Muscle layer of colon (tissue), 2 donors: ENCODE measurements around the gene NR0B1.

Experiments used
- H3K27ac ChIP-seq: one replicate; pipeline ENCODE4 v1.7.0; 2013; ENCODE audit warnings: low read depth, mild to moderate bottlenecking, low read length, moderate library complexity
- H3K27me3 ChIP-seq, 2 donors: one replicate each; pipeline ENCODE4 v1.7.0; 2013; ENCODE audit warnings: low read length in 2 of 2, mild to moderate bottlenecking in 2 of 2; ENCODE audit not compliant: insufficient read depth in 2 of 2, control insufficient read depth in 1 of 2
- H3K36me3 ChIP-seq: one replicate; pipeline ENCODE4 v1.7.0; 2013; ENCODE audit warnings: mild to moderate bottlenecking, low read length; ENCODE audit not compliant: insufficient read depth
- H3K4me1 ChIP-seq: one replicate; pipeline ENCODE4 v1.7.0; 2013; ENCODE audit warnings: mild to moderate bottlenecking, low read length; ENCODE audit not compliant: insufficient read depth
- H3K4me3 ChIP-seq, 2 donors: one replicate each; pipeline ENCODE4 v1.7.0; 2013; ENCODE audit warnings: low read length in 2 of 2, low read depth in 1 of 2, mild to moderate bottlenecking in 1 of 2, moderate library complexity in 1 of 2
- H3K9ac ChIP-seq: one replicate; pipeline ENCODE4 v1.7.0; 2013; ENCODE audit warnings: low read length
- H3K9me3 ChIP-seq: one replicate; pipeline ENCODE4 v1.7.0; 2013; ENCODE audit warnings: mild to moderate bottlenecking, low read length
- donor health status: abdominal sarcoma.
- donor health status: Adenocarcinoma of cecum.

Gene NR0B1, protein sequence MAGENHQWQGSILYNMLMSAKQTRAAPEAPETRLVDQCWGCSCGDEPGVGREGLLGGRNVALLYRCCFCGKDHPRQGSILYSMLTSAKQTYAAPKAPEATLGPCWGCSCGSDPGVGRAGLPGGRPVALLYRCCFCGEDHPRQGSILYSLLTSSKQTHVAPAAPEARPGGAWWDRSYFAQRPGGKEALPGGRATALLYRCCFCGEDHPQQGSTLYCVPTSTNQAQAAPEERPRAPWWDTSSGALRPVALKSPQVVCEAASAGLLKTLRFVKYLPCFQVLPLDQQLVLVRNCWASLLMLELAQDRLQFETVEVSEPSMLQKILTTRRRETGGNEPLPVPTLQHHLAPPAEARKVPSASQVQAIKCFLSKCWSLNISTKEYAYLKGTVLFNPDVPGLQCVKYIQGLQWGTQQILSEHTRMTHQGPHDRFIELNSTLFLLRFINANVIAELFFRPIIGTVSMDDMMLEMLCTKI

DNA sequence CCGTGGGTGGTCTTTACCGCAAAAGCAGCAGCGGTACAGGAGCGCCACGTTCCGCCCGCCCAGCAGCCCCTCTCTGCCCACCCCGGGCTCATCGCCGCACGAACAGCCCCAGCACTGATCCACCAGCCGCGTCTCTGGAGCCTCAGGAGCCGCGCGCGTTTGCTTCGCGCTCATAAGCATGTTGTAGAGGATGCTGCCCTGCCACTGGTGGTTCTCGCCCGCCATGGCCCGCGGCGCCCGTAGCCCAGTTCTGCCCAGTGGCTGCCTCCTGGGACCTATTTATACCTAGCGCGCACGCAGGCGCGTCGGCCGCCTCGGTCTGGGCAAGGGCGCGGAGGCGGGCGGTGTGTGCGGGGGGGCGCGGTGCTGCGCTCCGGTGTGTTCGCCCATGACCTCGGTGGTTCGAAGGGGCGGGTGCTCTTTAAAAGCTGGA, at the start of gene NR0B1:
Gene NR0B1 (minus strand): TSS at position 252 of the 433 bp plus-strand sequence. CDS start 27 bp downstream, at position 225.
- H3K4me3 ChIP-seq: no peak within 1 kb of the TSS
- H3K4me1 ChIP-seq: no peaks in the 10 kb centered on the region
- no peaks in the 10 kb centered on the region for H3K9me3 ChIP-seq
- H3K36me3 ChIP-seq: no peaks in the 10 kb centered on the region
- no peak within 1 kb of the TSS for H3K9ac ChIP-seq
- peaks cover 3 to 19% of the 10 kb centered on the region in 2 donors for H3K27me3 ChIP-seq
- no peak within 1 kb of the TSS for H3K27ac ChIP-seq

DNA sequence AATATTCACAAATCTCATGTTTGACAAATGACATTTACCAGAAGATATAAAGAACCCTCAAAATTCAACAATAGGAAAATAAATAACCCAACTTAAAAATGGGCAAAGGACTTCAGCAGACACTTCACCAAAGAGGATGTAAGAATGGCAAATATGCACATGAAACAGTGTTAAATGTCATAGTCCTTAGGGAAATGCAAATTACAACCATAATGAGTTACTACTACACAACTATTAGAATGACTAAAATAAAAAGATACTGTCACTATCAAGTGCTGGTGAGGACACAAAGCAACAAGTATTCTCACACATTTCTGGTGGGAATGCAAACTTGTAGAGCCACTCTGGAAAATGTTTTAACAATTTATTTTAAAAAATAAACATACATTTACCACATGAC, 40.8 kb upstream of the NR0B1 start:
- H3K36me3 ChIP-seq: no peaks in the 10 kb centered on the region
- H3K27ac ChIP-seq: no peak overlapping the region
- no peaks in the 10 kb centered on the region for H3K27me3 ChIP-seq
- H3K4me3 ChIP-seq: no peak overlapping the region
- H3K9me3 ChIP-seq: no peaks in the 10 kb centered on the region
- H3K4me1 ChIP-seq: no peaks in the 10 kb centered on the region
- no peak overlapping the region for H3K9ac ChIP-seq

DNA sequence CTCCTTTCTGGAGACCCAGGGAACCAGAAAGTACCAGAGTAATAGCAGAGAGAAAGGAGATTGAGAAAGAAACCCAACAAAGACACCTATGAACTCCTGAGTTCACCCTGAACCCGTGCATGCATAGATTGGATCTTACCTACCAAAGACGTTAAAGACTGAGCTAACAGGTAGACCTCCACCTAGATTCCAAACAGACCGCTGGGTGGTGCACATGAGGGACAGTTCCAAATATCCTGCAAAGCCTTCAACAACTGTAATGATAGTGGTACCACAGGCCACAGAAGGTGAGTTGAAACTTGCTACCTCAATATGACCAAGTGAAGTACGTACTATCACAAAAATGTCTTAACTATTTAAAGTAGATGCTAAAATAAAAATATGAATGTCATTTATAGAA, 34.0 kb upstream of the NR0B1 start:
- no peak overlapping the region for H3K9ac ChIP-seq
- no peaks in the 10 kb centered on the region for H3K36me3 ChIP-seq
- no peaks in the 10 kb centered on the region for H3K9me3 ChIP-seq
- no peaks in the 10 kb centered on the region for H3K27me3 ChIP-seq
- no peak overlapping the region for H3K4me3 ChIP-seq
- no peaks in the 10 kb centered on the region for H3K4me1 ChIP-seq
- no peak overlapping the region for H3K27ac ChIP-seq

DNA sequence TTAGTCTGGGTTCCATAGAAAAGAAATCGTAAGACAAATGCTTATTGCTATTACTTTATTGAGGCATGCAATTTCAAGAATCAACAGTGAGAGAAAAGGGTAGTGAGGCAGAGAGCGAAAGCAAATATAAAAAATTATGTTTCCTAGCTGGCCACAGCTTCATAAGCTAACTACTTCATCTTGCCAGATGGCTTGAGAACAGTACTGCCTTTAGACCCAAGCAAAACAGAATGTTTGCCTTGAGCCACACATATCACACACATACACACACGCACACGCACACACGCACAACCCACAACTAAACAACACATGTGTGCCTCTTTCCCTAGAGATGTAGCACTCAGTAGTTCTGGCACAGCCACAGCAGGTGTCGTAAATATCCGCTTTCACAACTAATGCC, 31.6 kb upstream of the NR0B1 start:
- Histone ChIP-seq H3K4me1 (no peaks in the 10 kb centered on the region), H3K9me3 (no peaks in the 10 kb centered on the region), H3K36me3 (no peaks in the 10 kb centered on the region), H3K9ac (no peak overlapping the region), H3K27me3 (no peaks in the 10 kb centered on the region), H3K27ac (no peak overlapping the region), H3K4me3 (no peak overlapping the region)

DNA sequence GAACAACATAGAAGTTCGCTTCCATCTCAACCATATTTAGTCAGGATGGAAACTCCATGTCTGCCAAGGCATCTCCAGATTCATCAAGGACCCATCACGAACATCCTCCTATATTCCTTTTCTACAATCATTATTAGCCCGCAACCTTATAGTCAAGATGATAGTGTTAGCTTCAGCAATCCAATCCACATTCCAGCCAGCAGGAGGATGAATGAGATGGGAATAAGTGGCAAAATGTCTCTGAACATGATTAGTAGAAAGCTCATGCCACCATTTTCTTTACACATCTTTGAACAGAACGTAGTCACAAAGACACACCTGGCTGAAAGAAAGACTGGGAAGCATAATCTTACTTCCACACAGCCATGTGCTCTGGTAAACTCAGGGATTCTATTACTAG, 18.6 kb upstream of the NR0B1 start:
- Histone ChIP-seq H3K27me3 (no peaks in the 10 kb centered on the region), H3K4me1 (no peaks in the 10 kb centered on the region), H3K27ac (no peak overlapping the region), H3K36me3 (no peaks in the 10 kb centered on the region), H3K4me3 (no peak overlapping the region), H3K9me3 (no peaks in the 10 kb centered on the region), H3K9ac (no peak overlapping the region)

DNA sequence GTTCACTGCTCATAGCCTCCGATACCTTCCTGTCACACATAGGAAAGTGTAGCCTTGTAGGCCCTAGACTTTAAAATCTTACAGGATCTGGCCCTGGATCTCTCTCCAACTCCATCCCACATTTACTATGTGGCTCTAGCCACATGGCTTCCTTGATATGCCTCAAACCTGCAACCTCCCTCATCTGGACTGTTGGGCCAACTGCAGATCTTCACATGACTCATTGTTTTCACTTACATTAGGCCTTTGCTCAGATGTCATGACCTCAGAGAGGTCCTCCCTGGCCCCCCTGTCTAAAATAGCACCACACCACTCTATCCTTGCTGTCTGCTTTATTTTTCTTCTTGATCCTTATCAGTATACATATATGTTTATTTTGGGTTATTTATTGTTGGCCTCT, 8.1 kb upstream of the NR0B1 start:
- Histone ChIP-seq H3K27me3 (no peaks in the 10 kb centered on the region), H3K36me3 (no peaks in the 10 kb centered on the region), H3K9ac (no peak overlapping the region), H3K9me3 (no peaks in the 10 kb centered on the region), H3K27ac (no peak overlapping the region), H3K4me1 (no peaks in the 10 kb centered on the region), H3K4me3 (no peak overlapping the region)

DNA sequence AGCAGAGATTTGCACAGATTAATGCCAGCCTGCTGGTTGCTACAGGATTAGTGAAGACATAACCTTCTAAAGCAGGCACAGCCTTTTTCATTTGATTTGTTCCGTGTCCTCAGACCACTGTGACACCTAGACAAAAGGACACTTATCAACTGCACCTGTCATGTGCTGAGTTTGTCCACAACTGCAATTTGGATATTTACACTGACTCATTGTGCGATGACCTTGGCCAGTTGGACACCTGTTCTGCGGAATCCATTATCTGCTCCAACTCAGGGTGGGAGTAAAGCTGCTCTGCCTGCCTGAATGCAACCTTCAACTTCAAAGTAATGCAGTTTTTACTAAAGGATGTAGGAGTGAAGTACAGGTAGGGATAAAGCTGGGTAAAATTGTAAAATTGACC, 4.1 kb upstream of the NR0B1 start:
- Histone ChIP-seq H3K36me3 (no peaks in the 10 kb centered on the region), H3K27me3 (peaks cover 0 to 13% of the 10 kb centered on the region in 2 donors), H3K4me1 (no peaks in the 10 kb centered on the region), H3K9me3 (no peaks in the 10 kb centered on the region), H3K9ac (no peak overlapping the region), H3K27ac (no peak overlapping the region), H3K4me3 (no peak overlapping the region)

DNA sequence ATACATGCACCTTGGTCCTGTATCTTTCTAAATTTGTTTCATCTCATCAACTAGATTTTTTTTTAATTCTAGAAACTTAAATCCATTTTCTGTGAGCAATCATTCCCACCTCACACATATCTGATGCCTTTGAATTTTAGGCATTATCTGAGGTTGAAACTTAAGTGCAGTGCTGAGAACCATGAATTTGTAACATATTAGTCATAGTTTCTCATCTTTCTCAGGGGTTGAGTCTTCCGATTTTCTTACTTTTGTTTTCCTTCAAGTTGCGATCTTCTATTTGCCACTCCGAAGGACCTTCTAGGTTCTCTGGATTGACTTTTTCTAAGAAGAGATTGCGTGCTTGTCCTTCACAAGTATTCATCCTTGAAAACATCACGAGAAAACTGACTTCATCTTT, 3.7 kb upstream of the NR0B1 start:
- peaks cover 0 to 17% of the 10 kb centered on the region in 2 donors for H3K27me3 ChIP-seq
- no peak overlapping the region for H3K9ac ChIP-seq
- H3K9me3 ChIP-seq: no peaks in the 10 kb centered on the region
- no peaks in the 10 kb centered on the region for H3K36me3 ChIP-seq
- no peak overlapping the region for H3K27ac ChIP-seq
- H3K4me3 ChIP-seq: no peak overlapping the region
- H3K4me1 ChIP-seq: no peaks in the 10 kb centered on the region

DNA sequence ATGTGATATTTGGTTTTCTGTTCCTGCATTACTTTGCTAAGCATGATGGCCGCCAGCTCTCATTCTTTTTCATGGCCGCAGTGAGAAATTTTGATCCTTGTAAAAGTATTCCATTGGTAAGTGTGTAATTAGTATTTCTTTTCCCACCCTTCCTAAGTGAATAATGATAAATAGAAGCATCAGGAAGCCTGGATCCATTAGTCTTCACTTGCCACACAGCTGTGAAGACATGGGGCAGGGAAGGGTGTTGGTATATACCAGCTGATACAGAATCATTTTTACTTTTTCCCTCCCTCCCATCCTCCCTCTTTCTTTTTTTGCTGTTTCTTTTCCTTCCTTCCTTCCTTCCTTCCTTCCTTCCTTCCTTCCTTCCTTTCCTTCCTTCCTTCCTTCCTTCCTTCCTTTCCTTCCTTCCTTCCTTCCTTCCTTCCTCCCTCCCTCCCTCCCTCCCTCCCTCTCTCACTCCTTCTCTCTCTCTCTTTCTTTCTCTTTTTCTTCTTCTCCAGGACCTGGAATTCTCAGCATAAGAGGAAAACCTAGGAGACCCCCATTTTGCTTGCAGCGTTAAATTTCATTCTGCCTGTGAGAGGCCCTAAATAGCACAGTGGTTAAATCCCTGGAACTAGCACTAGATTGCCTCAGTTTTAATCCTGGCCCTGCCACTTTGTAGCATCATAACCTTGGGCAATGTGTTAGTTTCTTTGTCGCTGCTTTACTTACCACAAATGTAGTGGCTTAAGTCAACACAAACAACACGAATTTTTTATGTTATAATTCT, 1.4 kb upstream of the NR0B1 start:
- Histone ChIP-seq H3K27ac (no peak overlapping the region), H3K9me3 (no peaks in the 10 kb centered on the region), H3K4me1 (no peaks in the 10 kb centered on the region), H3K9ac (no peak overlapping the region), H3K4me3 (no peak overlapping the region), H3K27me3 (peaks cover 3 to 19% of the 10 kb centered on the region in 2 donors), H3K36me3 (no peaks in the 10 kb centered on the region)

DNA sequence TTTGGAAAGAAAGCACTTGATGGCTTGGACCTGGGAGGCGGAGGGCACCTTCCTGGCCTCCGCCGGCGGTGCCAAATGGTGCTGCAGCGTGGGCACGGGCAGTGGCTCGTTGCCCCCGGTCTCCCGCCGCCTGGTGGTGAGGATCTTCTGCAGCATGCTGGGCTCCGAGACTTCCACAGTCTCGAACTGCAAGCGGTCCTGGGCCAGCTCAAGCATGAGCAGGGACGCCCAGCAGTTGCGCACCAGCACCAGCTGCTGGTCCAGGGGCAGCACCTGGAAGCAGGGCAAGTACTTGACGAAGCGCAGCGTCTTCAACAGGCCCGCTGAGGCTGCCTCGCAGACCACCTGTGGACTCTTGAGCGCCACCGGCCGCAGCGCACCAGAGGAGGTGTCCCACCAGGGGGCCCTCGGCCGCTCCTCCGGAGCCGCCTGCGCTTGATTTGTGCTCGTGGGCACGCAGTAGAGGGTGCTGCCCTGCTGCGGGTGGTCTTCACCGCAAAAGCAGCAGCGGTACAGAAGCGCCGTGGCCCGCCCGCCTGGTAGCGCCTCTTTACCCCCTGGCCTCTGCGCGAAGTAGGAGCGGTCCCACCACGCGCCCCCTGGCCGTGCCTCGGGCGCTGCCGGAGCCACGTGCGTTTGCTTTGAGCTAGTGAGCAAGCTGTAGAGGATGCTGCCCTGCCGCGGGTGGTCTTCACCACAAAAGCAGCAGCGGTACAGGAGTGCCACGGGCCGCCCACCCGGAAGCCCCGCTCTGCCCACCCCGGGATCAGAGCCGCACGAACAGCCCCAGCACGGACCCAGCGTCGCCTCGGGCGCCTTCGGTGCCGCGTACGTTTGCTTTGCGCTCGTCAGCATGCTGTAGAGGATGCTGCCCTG, 689 bp downstream of the NR0B1 start:
- H3K4me3 ChIP-seq: no peak overlapping the region

DNA sequence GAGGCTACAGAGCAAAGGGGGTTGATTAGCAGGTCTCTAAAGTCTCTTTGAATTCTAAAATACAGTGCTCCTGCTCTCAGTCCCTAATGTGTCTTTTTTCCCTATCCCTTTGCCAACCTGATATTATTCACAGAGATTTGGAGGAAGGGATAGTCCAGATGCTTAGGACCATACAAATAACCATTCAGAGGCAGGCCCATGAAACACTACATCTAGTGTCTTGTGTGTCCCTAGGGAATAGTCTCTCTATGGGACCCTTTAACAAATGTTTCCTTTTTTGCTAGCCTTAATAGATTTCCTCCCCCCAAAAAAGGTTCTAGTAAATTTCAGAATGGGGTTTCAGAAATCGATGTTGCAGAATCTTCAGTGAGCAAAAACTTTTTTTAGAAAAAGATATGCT, 1.7 kb downstream of the NR0B1 start:
- Histone ChIP-seq H3K4me3 (no peak overlapping the region), H3K27ac (no peak overlapping the region), H3K4me1 (no peaks in the 10 kb centered on the region)

More for the DNA sequence above, 689 bp downstream of the NR0B1 start:
- Histone ChIP-seq H3K27ac (no peak overlapping the region), H3K4me1 (no peaks in the 10 kb centered on the region), H3K27me3 (peaks cover 3 to 19% of the 10 kb centered on the region in 2 donors), H3K9ac (no peak overlapping the region), H3K36me3 (no peaks in the 10 kb centered on the region), H3K9me3 (no peaks in the 10 kb centered on the region)

More for the DNA sequence above, 1.7 kb downstream of the NR0B1 start:
- no peaks in the 10 kb centered on the region for H3K36me3 ChIP-seq
- H3K9ac ChIP-seq: no peak overlapping the region
- H3K27me3 ChIP-seq: peaks cover 7 to 19% of the 10 kb centered on the region in 2 donors
- no peaks in the 10 kb centered on the region for H3K9me3 ChIP-seq
